Cardiac fibroblast (primary cell): Measurements from ENCODE around the gene FBXO31.
"Not testable (repeated sequence)": the region's sequence is repeated elsewhere in the genome, so short reads cannot be mapped to it uniquely, and the experiment has no call there.

ENCODE experiments used
- DNase-seq, 2 donors: peaks; one replicate each; pipeline versions ENCODE4 v3.0.0 to v3.0.0-alpha.2; 2010; ENCODE audit warnings: low read depth in 2 of 2
- H3K4me3 ChIP-seq, 2 donors: replicated peaks in 1 of 2; 1 replicate in 1 of 2; 2 replicates in 1 of 2; pipeline ENCODE4 v1.5.1; 2011; ENCODE audit warnings: low read depth in 2 of 2, low read length in 2 of 2, mild to moderate bottlenecking in 2 of 2, moderate library complexity in 1 of 2
- TF ChIP-seq, protein P1 (sequence below): IDR thresholded peaks from one replicate; pipeline ENCODE4 v1.5.1; 2011; ENCODE audit warnings: low read depth, mild to moderate bottlenecking, low read length, inconsistent platforms

Gene FBXO31

DNA sequence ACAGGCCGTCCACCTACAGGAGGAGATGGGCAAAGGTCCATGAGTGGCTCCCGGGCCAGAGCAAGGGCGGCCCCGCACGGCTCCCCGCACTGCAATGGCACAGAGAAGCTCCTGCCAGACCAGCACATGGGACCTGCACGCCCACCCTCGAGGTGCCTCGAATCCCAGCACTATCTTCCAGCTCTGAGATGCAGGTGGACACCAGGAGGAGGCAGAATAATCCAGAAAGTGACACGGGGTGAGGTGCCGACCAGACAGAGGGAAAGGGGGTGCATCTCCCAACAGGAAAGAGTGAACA, 39.9 kb downstream of the FBXO31 start:
- TF ChIP-seq, protein P1, sequence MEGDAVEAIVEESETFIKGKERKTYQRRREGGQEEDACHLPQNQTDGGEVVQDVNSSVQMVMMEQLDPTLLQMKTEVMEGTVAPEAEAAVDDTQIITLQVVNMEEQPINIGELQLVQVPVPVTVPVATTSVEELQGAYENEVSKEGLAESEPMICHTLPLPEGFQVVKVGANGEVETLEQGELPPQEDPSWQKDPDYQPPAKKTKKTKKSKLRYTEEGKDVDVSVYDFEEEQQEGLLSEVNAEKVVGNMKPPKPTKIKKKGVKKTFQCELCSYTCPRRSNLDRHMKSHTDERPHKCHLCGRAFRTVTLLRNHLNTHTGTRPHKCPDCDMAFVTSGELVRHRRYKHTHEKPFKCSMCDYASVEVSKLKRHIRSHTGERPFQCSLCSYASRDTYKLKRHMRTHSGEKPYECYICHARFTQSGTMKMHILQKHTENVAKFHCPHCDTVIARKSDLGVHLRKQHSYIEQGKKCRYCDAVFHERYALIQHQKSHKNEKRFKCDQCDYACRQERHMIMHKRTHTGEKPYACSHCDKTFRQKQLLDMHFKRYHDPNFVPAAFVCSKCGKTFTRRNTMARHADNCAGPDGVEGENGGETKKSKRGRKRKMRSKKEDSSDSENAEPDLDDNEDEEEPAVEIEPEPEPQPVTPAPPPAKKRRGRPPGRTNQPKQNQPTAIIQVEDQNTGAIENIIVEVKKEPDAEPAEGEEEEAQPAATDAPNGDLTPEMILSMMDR: no peak
- H3K4me3 ChIP-seq: no peak overlapping the region
- no peak for DNase-seq

DNA sequence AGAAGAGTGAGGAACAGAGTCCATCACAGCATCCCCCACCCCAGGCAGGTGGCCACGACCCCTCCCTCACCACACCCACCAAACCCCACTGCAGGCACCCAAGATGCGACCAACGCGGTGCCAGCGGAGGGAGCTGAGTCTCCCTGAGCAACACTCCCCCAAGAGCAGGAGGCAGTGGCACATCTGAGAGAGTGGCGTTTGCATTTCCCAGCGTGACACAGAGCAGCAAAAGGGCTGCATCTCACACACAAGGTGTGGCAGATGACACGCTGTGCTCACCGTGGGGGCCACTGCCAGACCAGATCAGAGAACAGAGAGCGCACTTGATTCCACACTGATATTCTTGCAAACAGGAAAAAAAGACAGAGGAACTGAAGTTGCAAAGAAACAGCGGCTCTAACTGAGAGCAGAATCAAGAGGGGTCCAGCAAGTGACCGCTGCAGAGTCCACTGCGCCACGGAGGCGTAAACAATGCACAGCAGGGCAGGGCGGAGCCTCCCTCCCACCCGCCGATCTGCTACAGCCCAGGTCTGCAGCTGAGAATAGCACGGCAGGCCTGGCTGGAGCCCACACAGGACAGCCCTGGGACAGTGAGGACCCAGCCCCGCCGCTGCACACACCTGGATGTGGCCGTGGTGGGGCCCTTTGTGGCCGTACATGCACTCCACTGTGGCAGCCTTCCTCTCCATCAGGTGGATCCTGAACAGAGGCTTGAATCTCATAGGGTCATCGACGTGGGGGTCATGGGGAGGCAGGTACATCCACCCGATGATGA, 40.4 kb downstream of the FBXO31 start:
- TF ChIP-seq, protein P1: no peak
- DNase-seq: no peak

DNA sequence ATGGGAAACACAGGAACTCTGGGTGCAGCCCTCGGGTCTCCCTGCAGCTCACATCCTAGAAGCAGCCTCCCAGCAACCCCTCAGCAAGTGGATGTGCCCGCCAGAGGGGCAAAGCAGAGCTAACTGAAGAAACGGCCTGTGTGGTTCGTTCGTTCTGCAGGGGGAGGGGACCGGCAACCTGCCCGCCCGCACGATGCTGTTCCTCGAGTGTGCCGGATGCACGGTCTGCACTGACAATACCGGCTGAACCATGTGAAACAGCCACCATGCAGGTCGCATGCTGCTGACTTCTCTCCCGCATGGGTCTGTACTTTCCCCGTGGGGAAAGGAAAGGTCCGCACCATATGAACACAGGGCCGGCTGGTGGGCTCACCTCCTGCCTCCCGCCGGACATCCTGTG, 41.1 kb downstream of the FBXO31 start:
- TF ChIP-seq, protein P1: no peak
- no peak for DNase-seq
- H3K4me3 ChIP-seq: no peak overlapping the region

More for the DNA sequence above, 40.4 kb downstream of the FBXO31 start:
- H3K4me3 ChIP-seq: no peak overlapping the region

DNA sequence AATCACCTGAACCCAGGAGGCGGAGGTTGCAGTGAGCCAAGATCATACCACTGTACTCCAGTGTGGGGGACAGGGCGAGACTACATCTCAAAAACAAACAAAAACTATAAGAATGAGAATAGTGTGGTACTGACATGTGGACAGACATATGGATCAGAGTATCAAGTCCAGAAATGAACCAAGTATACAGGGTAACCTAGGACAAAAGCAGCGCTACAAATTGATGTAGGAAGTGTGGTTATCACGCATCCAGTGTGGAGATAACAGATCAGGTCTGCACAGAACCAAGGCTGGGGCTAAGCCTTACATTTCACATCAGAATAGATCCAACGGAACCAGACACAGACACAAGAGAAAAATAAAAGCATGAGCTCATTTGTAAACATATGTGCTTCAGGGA, 43.4 kb downstream of the FBXO31 start:
- TF ChIP-seq, protein P1: no peak
- H3K4me3 ChIP-seq: no peak overlapping the region
- no peak for DNase-seq

DNA sequence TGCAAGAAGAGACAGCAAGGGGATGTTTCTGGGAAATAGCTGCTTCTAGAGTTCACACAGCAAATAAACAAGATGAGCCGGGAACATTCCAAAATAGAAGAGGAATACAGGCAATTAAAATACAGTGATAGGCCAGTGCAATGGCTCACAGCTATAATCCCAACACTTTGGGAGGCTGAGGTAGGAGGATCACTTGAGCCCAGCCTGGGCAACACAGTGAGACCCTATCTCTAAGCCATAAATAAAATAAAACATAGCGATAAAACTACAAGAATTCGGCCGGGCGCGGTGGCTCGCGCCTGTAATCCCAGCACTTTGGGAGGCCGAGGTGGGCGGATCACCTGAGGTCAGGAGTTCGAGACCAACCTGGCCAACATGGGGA, 43.9 kb downstream of the FBXO31 start:
- DNase-seq, H3K4me3 ChIP-seq: not testable (repeated sequence)

DNA sequence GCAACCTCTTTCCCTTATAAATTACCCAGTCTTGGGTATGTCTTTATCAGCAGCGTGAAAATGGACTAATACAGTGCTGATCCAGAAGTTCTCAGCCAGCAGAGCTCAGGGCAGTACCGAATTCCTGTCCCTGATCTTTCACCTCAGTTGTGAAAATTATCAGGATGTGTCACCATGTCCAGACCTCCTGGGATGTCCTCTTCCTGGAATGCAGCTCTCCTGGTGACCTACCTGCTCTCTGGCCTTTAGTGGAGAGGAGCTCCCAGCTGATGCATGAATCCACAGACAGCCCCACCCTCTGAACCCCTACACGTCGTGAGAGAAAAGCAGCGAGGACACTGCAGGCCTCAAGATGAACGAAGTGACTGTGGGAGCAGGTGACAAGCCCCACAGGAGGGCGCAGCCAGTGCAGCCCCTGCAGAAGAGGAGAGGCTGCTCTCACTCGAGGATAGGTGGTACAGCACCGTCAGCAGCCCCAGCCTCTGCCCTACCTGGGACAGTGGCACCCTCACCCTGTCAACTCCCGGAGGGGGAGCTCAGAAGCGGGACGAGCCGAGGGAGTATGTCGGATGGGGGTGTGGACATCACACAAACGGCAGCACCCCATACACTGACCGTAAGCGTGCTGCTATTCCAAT, 44.4 kb downstream of the FBXO31 start:
- no peak overlapping the region for H3K4me3 ChIP-seq
- TF ChIP-seq, protein P1: no peak
- DNase-seq: no peak

DNA sequence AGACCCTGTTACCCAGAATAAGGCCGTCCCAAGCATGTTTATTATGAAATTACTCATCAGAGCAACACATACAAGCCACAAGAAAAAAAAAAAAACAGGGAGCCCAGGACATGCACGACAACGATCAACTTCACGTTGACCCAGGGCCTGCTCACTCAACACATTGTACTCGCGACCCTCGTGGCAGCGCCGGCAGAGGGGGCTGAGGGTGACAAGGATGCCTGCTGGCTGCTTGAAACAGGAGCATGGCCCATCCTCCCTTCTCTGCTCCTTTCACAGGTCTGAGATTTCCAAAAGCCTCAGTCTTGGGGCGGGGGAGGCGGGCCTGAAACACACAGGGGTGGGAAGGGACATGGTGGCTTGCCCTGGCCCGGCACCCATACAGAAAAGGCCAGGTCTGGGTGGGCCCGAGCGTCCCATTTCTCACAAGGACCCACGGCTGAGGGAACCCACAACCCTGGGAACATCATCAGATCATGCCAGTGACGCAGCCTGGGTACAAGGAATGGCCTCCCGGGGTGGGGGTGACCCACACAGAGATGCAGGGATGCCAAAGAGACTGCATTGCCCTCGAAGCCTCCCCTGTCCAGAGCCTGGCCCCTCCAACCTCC, 45.3 kb downstream of the FBXO31 start:
- DNase-seq: no peak
- TF ChIP-seq, protein P1: no peak
- no peak overlapping the region for H3K4me3 ChIP-seq
